Lower lobe of right lung (tissue), 2 donors: ENCODE data around the gene NTSR2. TPM values are rescaled to one million over a fixed set of nuclear protein-coding genes. Genes with fewer than 3 reads are reported as not detected.
A peak's percentile ranks its signal among the peaks of the same experiment; 100 is the strongest.

Experiments
- ATAC-seq, 2 donors: fragments of 200-7000 bp; cut with Tn5 transposase; one replicate each; pipeline ENCODE4 v1.9.1; 2020 to 2022; ENCODE audit warnings: mild to moderate bottlenecking in 2 of 2, moderate library complexity in 2 of 2
- DNase-seq: peaks from one replicate; pipeline ENCODE4 v3.0.0-alpha.2; 2020
- H3K27ac ChIP-seq: fragments of 200-600 bp; one replicate; pipeline ENCODE4 v1.8.0; 2022
- H3K27me3 ChIP-seq: fragments of 200-600 bp; one replicate; pipeline ENCODE4 v1.8.0; 2022; ENCODE audit warnings: low read depth
- H3K36me3 ChIP-seq: fragments of 200-600 bp; one replicate; pipeline ENCODE4 v1.8.0; 2022; ENCODE audit warnings: mild to moderate bottlenecking
- H3K4me1 ChIP-seq: fragments of 200-600 bp; one replicate; pipeline ENCODE4 v1.8.0; 2022
- H3K4me3 ChIP-seq: fragments of 200-600 bp; one replicate; pipeline ENCODE4 v1.8.0; 2022; ENCODE audit warnings: mild to moderate bottlenecking
- H3K9me3 ChIP-seq: fragments of 200-600 bp; one replicate; pipeline ENCODE4 v1.8.0; 2022
- CTCF ChIP-seq: fragments of 200-600 bp; IDR thresholded peaks from one replicate; pipeline ENCODE4 v1.8.0; 2022; ENCODE audit warnings: antibody characterized with exemption, mild to moderate bottlenecking
- intact Hi-C: fragments of 100-400 bp; cut with DNase I; formaldehyde crosslinking; loops from one replicate; pipeline ENCODE4 v1.11.0; 2022
- long read RNA-seq: library from polyadenylated mRNA; unstranded; transcript quantifications from one replicate; pipeline ENCODE4 v2.0.0, GENCODE V29; 2021
- total RNA-seq: library from RNA; stranded (reverse); fragmentation: NEBNext Ultra II Directional; extraction: Animal tissue kit (Norgen Biotek cat#: 25700); gene quantifications from one replicate; pipeline ENCODE4 v1.2.1, GENCODE V29; 2021
- donor health status: DM: no; HTN: yes; CAD: no; lungs with severe emphysema.

NTSR2 gene, protein sequence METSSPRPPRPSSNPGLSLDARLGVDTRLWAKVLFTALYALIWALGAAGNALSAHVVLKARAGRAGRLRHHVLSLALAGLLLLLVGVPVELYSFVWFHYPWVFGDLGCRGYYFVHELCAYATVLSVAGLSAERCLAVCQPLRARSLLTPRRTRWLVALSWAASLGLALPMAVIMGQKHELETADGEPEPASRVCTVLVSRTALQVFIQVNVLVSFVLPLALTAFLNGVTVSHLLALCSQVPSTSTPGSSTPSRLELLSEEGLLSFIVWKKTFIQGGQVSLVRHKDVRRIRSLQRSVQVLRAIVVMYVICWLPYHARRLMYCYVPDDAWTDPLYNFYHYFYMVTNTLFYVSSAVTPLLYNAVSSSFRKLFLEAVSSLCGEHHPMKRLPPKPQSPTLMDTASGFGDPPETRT
- not detected for total RNA-seq
- long read RNA-seq = 0 reads

GRCh38 chr2:11669454-11670291, at the start of gene NTSR2:
NTSR2 (minus strand) TSS chr2:11670195; CDS start chr2:11670129, 66 bp downstream.
- H3K4me3 ChIP-seq = no peak within 1 kb of the TSS
- ATAC-seq = peak; percentile 92
- intact Hi-C loops = no loop called here

GRCh38 chr2:11719230-11719977, 49.4 kb upstream of the NTSR2 start:
- ATAC-seq (no peak), DNase-seq (no peak)
- Histone ChIP-seq H3K27ac (no peak overlapping the region), H3K36me3 (no peaks in the 10 kb centered on the region), H3K9me3 (no peaks in the 10 kb centered on the region), H3K4me1 (peaks cover 12% of the 10 kb centered on the region), H3K27me3 (peaks cover 5% of the 10 kb centered on the region), H3K4me3 (no peak overlapping the region)
- TF ChIP-seq CTCF = no peak
- intact Hi-C loops = no loop called here

More at GRCh38 chr2:11669454-11670291, at the start of gene NTSR2:
- Histone ChIP-seq H3K4me1 (no peaks in the 10 kb centered on the region), H3K36me3 (no peaks in the 10 kb centered on the region), H3K27ac (no peak within 1 kb of the TSS), H3K9me3 (no peaks in the 10 kb centered on the region), H3K27me3 (peaks cover 48% of the 10 kb centered on the region)
- DNase-seq = peak; percentile 69
- TF ChIP-seq CTCF = no peak

- H3K9me3 ChIP-seq = no peaks in the 10 kb centered on the region
- TF ChIP-seq CTCF = no peak
- DNase-seq = no peak
- no peak overlapping the region for H3K27ac ChIP-seq
- intact Hi-C loops = no loop called here
- H3K36me3 ChIP-seq = no peaks in the 10 kb centered on the region
- H3K4me3 ChIP-seq = no peak overlapping the region
- H3K4me1 ChIP-seq = peaks cover 12% of the 10 kb centered on the region
- ATAC-seq = no peak
- H3K27me3 ChIP-seq = peaks cover 5% of the 10 kb centered on the region
Observed at GRCh38 chr2:11718606-11719005, 48.6 kb upstream of the NTSR2 start.

DNA sequence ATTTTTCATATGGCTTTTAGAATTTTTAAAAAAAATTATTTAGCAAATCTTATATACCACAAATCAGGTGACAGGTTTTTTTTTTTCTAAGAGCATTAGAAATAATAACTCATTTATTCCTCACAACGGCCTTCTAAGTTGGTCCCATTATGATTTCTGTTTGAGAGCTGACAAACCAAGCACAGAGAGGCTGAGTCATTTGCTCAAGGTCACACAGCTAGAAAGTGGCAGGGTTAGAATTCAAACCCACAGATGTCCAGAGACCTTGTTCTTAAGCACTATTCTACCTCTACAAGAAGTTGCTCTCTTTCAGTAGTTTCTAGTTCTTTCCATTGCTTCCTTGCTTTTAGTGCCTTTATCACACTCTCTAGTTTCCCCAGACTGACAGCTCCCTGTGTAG, 47.6 kb upstream of the NTSR2 start:
- TF ChIP-seq CTCF = no peak
- ATAC-seq (no peak), DNase-seq (no peak)
- no peak overlapping the region for H3K27ac ChIP-seq
- H3K4me1 ChIP-seq = peaks cover 12% of the 10 kb centered on the region
- H3K36me3 ChIP-seq = no peaks in the 10 kb centered on the region
- H3K9me3 ChIP-seq = no peaks in the 10 kb centered on the region
- peaks cover 5% of the 10 kb centered on the region for H3K27me3 ChIP-seq
- intact Hi-C loops = no loop called here
- H3K4me3 ChIP-seq = no peak overlapping the region

- Histone ChIP-seq H3K27me3 (peaks cover 5% of the 10 kb centered on the region), H3K9me3 (no peaks in the 10 kb centered on the region), H3K27ac (peak overlapping the region; percentile 58), H3K4me1 (peaks cover 13% of the 10 kb centered on the region), H3K36me3 (no peaks in the 10 kb centered on the region), H3K4me3 (no peak overlapping the region)
- ATAC-seq = peak; percentile 62 to 80
- TF ChIP-seq CTCF = no peak
- intact Hi-C loops = no loop called here
- DNase-seq = no peak
Observed at GRCh38 chr2:11716689-11717321, 46.8 kb upstream of the NTSR2 start.
